ENCODE data around the gene DPT. TPM values are rescaled to one million over a fixed set of nuclear protein-coding genes. Genes with fewer than 3 reads are reported as not detected.

Gene DPT
- total RNA-seq, 1 experiment from 2014 or later, result not detected

DNA sequence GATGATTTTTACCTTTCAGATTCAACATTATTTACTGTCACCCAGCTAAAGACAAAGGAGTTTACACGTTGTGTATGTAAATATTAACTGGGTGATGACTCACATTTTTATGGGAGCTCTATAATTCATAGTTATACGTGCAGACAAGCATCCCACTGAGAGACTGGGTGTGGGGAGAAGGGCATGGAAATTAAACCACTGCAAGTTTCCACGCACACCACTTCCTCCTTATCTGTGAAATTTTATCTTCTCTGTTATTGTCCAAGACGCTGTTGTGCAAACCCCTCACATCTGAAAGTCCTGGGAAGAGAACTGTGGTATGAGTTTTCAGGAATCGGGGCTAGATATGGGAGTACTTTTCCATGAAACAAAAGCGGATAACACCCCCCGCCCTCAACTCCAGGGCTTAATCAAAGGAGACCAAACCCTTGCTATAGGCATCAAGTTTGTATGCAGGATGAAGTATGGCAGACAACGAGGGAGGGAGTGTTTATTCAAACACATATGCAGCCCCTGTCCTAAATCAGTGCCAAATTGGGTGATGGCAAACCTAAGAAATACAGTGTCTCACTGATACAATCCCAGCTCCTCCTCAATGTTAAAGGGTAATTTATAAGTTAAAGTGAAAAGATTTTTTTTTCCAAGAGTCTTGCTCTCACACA lies 23.3 kb upstream of the DPT start:
- Histone ChIP-seq H3K36me3 (ENCODE audit: control insufficient read depth in 1 of 2, insufficient read depth in 2 of 2, low read length in 2 of 2) (no peaks in the 10 kb centered on the region), H4K20me1 (ENCODE audit: insufficient read depth) (no peaks in the 10 kb centered on the region), H3K4me1 (ENCODE audit: control insufficient read depth in 1 of 2, insufficient read depth in 2 of 2, low read length in 2 of 2) (peaks cover 0 to 7% of the 10 kb centered on the region in 2 experiments; a peak in 3 of 4 replicates), H3K4me3 (replicated peaks in 1 of 2; ENCODE audit: low read depth in 1 of 2, low read length in 2 of 2) (no peak overlapping the region), H3K9me3 (ENCODE audit: control insufficient read depth in 1 of 2, insufficient read depth in 1 of 2, low read depth in 1 of 2, low read length in 2 of 2) (no peaks in the 10 kb centered on the region), H3K9ac (ENCODE audit: low read length) (no peak overlapping the region), H3K27ac (ENCODE audit: low read depth, low read length) (no peak overlapping the region), H3K9me2 (ENCODE audit: insufficient read depth) (no peaks in the 10 kb centered on the region), H3K27me3 (ENCODE audit: insufficient read depth, low read length) (no peaks in the 10 kb centered on the region), H2AFZ (ENCODE audit: low read depth, low read length, poor library complexity, severe bottlenecking) (no peak overlapping the region), H3K4me2 (ENCODE audit: low read length) (peak overlapping the region; percentile 15; the same call in 1 of the 2 replicates), H3K79me2 (ENCODE audit: insufficient read depth, low read length) (no peaks in the 10 kb centered on the region)
- intact Hi-C loops (cut with micrococcal nuclease), result no loop called here
- ChIA-PET POLR2A (no interaction called here), RAD21 (ENCODE audit: low non-redundant PET in 1 of 2, low total read pairs in 2 of 2, uncharacterized antibody in 2 of 2, unreplicated experiment in 2 of 2) (no interaction called here), CTCF (no interaction called here)
- TF ChIP-seq SP1 (IDR thresholded peaks at IDR 0.05; ENCODE audit: low read depth) (no peak), SIN3A (IDR thresholded peaks at IDR 0.05; ENCODE audit: low read depth) (no peak), SRF (IDR thresholded peaks at IDR 0.05; ENCODE audit: low read depth) (no peak), JUND (IDR thresholded peaks at IDR 0.05) (no peak), POLR2AphosphoS5 (IDR thresholded peaks at IDR 0.05; ENCODE audit: low read depth, low read length) (no peak), ZNF274 (IDR thresholded peaks at IDR 0.05; ENCODE audit: low read depth, low read length) (no peak), FOSL1 (IDR thresholded peaks at IDR 0.05; ENCODE audit: low read depth) (no peak), EZH2 (IDR thresholded peaks at IDR 0.05) (no peak), RAD21 (IDR thresholded peaks at IDR 0.05; ENCODE audit: low read depth) (no peak), YY1 (IDR thresholded peaks at IDR 0.05; ENCODE audit: extremely low read depth, insufficient replicate concordance, low read depth, low read length) (no peak), ELF1 (IDR thresholded peaks at IDR 0.05; ENCODE audit: borderline replicate concordance, low read depth) (no peak), EGR1 (IDR thresholded peaks at IDR 0.05; ENCODE audit: low read depth) (no peak)
- TF ChIP-seq, protein P1, sequence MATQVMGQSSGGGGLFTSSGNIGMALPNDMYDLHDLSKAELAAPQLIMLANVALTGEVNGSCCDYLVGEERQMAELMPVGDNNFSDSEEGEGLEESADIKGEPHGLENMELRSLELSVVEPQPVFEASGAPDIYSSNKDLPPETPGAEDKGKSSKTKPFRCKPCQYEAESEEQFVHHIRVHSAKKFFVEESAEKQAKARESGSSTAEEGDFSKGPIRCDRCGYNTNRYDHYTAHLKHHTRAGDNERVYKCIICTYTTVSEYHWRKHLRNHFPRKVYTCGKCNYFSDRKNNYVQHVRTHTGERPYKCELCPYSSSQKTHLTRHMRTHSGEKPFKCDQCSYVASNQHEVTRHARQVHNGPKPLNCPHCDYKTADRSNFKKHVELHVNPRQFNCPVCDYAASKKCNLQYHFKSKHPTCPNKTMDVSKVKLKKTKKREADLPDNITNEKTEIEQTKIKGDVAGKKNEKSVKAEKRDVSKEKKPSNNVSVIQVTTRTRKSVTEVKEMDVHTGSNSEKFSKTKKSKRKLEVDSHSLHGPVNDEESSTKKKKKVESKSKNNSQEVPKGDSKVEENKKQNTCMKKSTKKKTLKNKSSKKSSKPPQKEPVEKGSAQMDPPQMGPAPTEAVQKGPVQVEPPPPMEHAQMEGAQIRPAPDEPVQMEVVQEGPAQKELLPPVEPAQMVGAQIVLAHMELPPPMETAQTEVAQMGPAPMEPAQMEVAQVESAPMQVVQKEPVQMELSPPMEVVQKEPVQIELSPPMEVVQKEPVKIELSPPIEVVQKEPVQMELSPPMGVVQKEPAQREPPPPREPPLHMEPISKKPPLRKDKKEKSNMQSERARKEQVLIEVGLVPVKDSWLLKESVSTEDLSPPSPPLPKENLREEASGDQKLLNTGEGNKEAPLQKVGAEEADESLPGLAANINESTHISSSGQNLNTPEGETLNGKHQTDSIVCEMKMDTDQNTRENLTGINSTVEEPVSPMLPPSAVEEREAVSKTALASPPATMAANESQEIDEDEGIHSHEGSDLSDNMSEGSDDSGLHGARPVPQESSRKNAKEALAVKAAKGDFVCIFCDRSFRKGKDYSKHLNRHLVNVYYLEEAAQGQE (IDR thresholded peaks at IDR 0.05; ENCODE audit: low read depth), result no peak
- TF ChIP-seq, protein P2, sequence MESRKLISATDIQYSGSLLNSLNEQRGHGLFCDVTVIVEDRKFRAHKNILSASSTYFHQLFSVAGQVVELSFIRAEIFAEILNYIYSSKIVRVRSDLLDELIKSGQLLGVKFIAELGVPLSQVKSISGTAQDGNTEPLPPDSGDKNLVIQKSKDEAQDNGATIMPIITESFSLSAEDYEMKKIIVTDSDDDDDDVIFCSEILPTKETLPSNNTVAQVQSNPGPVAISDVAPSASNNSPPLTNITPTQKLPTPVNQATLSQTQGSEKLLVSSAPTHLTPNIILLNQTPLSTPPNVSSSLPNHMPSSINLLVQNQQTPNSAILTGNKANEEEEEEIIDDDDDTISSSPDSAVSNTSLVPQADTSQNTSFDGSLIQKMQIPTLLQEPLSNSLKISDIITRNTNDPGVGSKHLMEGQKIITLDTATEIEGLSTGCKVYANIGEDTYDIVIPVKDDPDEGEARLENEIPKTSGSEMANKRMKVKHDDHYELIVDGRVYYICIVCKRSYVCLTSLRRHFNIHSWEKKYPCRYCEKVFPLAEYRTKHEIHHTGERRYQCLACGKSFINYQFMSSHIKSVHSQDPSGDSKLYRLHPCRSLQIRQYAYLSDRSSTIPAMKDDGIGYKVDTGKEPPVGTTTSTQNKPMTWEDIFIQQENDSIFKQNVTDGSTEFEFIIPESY (IDR thresholded peaks at IDR 0.05; ENCODE audit: extremely low read depth, insufficient replicate concordance, low read length), result no peak
- TF ChIP-seq, protein P3, sequence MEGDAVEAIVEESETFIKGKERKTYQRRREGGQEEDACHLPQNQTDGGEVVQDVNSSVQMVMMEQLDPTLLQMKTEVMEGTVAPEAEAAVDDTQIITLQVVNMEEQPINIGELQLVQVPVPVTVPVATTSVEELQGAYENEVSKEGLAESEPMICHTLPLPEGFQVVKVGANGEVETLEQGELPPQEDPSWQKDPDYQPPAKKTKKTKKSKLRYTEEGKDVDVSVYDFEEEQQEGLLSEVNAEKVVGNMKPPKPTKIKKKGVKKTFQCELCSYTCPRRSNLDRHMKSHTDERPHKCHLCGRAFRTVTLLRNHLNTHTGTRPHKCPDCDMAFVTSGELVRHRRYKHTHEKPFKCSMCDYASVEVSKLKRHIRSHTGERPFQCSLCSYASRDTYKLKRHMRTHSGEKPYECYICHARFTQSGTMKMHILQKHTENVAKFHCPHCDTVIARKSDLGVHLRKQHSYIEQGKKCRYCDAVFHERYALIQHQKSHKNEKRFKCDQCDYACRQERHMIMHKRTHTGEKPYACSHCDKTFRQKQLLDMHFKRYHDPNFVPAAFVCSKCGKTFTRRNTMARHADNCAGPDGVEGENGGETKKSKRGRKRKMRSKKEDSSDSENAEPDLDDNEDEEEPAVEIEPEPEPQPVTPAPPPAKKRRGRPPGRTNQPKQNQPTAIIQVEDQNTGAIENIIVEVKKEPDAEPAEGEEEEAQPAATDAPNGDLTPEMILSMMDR (IDR thresholded peaks at IDR 0.05 in 2 of 3, conservative IDR thresholded peaks at IDR 0.05 in 1 of 3; ENCODE audit: borderline replicate concordance in 1 of 3, insufficient read depth in 1 of 3, low read depth in 2 of 3, low read length in 2 of 3), result no peak
- ATAC-seq (no peak), DNase-seq (ENCODE audit: low read depth, low spot score) (no peak)
- no TSS peak for BruUV-seq (replicated peaks)

Data from HCT116 (cell line).